ENCODE data around the gene RBFOX2. TPM values are rescaled to one million over a fixed set of nuclear protein-coding genes. Genes with fewer than 3 reads are reported as not detected.

The RBFOX2 gene
- total RNA-seq, 4 donors from 2014 or later = 50.2 to 75.6 (median 71.4) TPM

- H3K27me3 ChIP-seq = no peaks in the 10 kb centered on the region
- WGBS, 2 donors = 96% methylated on average over 2 of the region's 2 CpGs
- TF ChIP-seq EP300 (IDR thresholded peaks at IDR 0.05) (no peak), POLR2A (IDR thresholded peaks at IDR 0.05) (no peak), CTCF (IDR thresholded peaks at IDR 0.05) (no peak)
- peaks cover 0 to 10% (median 0%) of the 10 kb centered on the region in 4 donors for H3K9me3 ChIP-seq
- H3K4me1 ChIP-seq = no peaks in the 10 kb centered on the region
- no peak for DNase-seq (ENCODE audit: low spot score in 2 of 2)
- H3K4me3 ChIP-seq = no peak overlapping the region
- no peak overlapping the region for H3K27ac ChIP-seq
- no peaks in the 10 kb centered on the region for H3K36me3 ChIP-seq
Measured at GRCh38 chr22:35712672-35713071, 316.0 kb downstream of the RBFOX2 start.

DNA sequence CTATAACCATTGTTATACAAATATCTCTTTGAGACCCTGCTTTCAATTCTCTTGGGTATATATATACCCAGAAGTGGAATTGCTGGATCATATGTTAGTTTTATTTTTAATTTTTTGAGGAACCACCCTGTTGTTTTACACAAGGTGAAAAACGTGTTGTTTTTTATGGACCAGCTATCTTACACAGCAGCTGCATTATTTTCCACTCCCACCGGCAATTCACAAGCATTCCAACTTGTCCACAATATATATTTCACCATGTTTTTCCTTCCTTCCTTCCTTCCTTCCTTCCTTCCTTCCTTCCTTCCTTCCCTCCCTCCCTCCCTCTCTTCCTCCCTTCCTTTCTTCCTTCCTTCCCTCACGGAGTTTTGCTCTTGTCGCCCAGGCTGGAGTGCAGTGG lies 317.3 kb downstream of the RBFOX2 start:
- DNase-seq (ENCODE audit: low spot score in 2 of 2) = no peak
- H3K9me3 ChIP-seq = peaks cover 0 to 10% (median 0%) of the 10 kb centered on the region in 4 donors
- H3K36me3 ChIP-seq = no peaks in the 10 kb centered on the region
- 78 to 80% methylated on average over 4 of the region's 4 CpGs for WGBS, 2 donors
- no peaks in the 10 kb centered on the region for H3K4me1 ChIP-seq
- no peak overlapping the region for H3K4me3 ChIP-seq
- H3K27me3 ChIP-seq = no peaks in the 10 kb centered on the region
- H3K27ac ChIP-seq = no peak overlapping the region
- TF ChIP-seq POLR2A (IDR thresholded peaks at IDR 0.05) (no peak), EP300 (IDR thresholded peaks at IDR 0.05) (no peak), CTCF (IDR thresholded peaks at IDR 0.05) (no peak)

DNA sequence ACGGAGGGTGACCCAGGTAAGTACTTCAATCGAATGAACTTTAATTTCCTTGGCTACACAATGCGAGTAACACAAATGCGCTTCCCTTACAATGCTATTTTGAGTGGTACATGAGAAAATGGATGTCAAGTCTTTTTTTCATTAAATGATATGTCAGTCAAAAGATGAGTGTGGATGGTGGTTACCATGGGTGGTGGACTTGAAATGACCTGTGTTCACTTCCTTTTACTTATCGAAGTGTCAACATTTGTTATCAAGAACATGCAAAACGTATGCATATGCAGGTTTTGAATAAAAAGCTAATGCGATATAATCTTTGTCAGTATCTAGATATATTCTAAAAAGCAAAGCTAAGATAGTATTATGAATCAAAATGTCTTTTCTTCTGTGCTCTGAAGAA lies 319.7 kb downstream of the RBFOX2 start:
- H3K27me3 ChIP-seq = no peaks in the 10 kb centered on the region
- H3K27ac ChIP-seq = no peak overlapping the region
- H3K4me3 ChIP-seq = no peak overlapping the region
- no peaks in the 10 kb centered on the region for H3K36me3 ChIP-seq
- 81 to 83% methylated on average over 7 of the region's 7 CpGs for WGBS, 2 donors
- H3K4me1 ChIP-seq = no peaks in the 10 kb centered on the region
- no peak for DNase-seq (ENCODE audit: low spot score in 2 of 2)
- peaks cover 0 to 10% (median 0%) of the 10 kb centered on the region in 4 donors for H3K9me3 ChIP-seq
- TF ChIP-seq EP300 (IDR thresholded peaks at IDR 0.05) = no peak

DNA sequence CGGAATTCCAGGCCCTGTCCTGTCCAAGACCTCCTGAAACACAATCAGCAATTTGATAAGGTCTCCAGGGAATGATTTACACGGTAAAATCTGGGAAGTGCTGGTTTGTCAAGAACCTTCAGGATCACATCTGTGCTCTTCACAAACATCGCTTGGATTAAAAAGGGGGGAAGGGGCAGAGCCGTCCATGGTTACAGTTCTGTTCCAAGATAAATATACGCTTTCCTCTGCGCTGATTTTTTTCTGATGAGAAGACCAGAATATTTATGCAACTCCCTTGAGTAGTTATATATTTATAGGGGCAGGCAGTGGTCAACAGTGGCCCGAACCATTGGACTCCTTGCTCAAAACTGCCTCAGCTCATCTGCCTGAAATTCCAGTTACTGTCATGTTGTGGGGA lies 320.2 kb downstream of the RBFOX2 start:
- WGBS, 2 donors = 38 to 47% methylated on average over 7 of the region's 7 CpGs
- H3K36me3 ChIP-seq = no peaks in the 10 kb centered on the region
- no peak overlapping the region for H3K27ac ChIP-seq
- H3K9me3 ChIP-seq = peaks cover 0 to 10% (median 0%) of the 10 kb centered on the region in 4 donors
- no peak for DNase-seq (ENCODE audit: low spot score in 2 of 2)
- H3K4me1 ChIP-seq = no peaks in the 10 kb centered on the region
- H3K27me3 ChIP-seq = no peaks in the 10 kb centered on the region
- no peak for TF ChIP-seq CTCF (IDR thresholded peaks at IDR 0.05)
- TF ChIP-seq POLR2A (IDR thresholded peaks at IDR 0.05) = no peak
- no peak for TF ChIP-seq EP300 (IDR thresholded peaks at IDR 0.05)
- no peak overlapping the region for H3K4me3 ChIP-seq

DNA sequence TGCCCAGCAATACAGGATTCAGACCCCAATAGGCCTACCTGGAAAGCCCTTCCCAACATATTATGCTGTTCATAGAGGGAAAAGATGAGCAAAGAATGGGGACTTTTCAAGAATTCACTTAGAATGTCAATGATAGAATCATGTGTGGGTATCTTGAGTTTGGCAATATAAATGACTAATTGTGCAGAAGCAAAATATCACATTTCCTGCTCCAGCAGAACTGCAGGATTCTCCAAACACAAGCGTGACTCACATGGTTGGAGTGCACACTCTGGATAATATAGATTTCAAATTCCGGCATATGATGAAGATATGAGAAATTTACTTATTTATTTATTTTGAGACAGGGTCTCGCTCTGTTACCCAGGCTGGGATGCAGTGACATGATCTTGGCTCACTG lies 323.5 kb downstream of the RBFOX2 start:
- Histone ChIP-seq H3K36me3 (no peaks in the 10 kb centered on the region), H3K27me3 (no peaks in the 10 kb centered on the region), H3K4me3 (no peak overlapping the region), H3K27ac (no peak overlapping the region), H3K9me3 (no peaks in the 10 kb centered on the region), H3K4me1 (no peaks in the 10 kb centered on the region)
- TF ChIP-seq POLR2A (IDR thresholded peaks at IDR 0.05) (no peak), EP300 (IDR thresholded peaks at IDR 0.05) (no peak), CTCF (IDR thresholded peaks at IDR 0.05) (no peak)
- no peak for DNase-seq (ENCODE audit: low spot score in 2 of 2)
- WGBS, 2 donors = 82 to 84% methylated on average over 3 of the region's 3 CpGs

Measured in tibial nerve (tissue), 4 donors.